Gastroesophageal sphincter (tissue), 3 donors: ENCODE measurements around the gene CUX1.

Experiments
- CTCF ChIP-seq, 4 experiments: fragments of 200-600 bp in 2 of 4; fragments of 450-650 bp in 2 of 4; sonication (generic) in 1 of 4; IDR thresholded peaks; one replicate each; pipeline ENCODE4 v1.5.1; 2017 to 2019; ENCODE audit warnings: antibody characterized with exemption in 4 of 4, mild to moderate bottlenecking in 2 of 4, moderate library complexity in 2 of 4
- EP300 ChIP-seq: sonication (generic); formaldehyde crosslinking; IDR thresholded peaks from one replicate; pipeline ENCODE4 v1.6.1; 2017; ENCODE audit warnings: antibody characterized with exemption, mild to moderate bottlenecking
- POLR2A ChIP-seq, 2 donors: fragments of 450-650 bp; IDR thresholded peaks; one replicate each; pipeline ENCODE4 v1.6.1; 2017; ENCODE audit warnings: antibody characterized with exemption in 2 of 2, mild to moderate bottlenecking in 2 of 2, moderate library complexity in 1 of 2
- POLR2AphosphoS5 ChIP-seq: sonication (generic); formaldehyde crosslinking; IDR thresholded peaks from one replicate; pipeline ENCODE4 v1.6.1; 2017; ENCODE audit warnings: antibody characterized with exemption

GRCh38 chr7:102149416-102149815, 332.0 kb downstream of the CUX1 start:
- no peak for TF ChIP-seq EP300
- TF ChIP-seq POLR2A (IDR thresholded peaks at IDR 0.05): no peak
- TF ChIP-seq CTCF (IDR thresholded peaks at IDR 0.05): no peak
- no peak for TF ChIP-seq POLR2AphosphoS5
